ENCODE data around the gene RNF111.
A peak's percentile ranks its signal among the peaks of the same experiment; 100 is the strongest.

Gene RNF111

DNA sequence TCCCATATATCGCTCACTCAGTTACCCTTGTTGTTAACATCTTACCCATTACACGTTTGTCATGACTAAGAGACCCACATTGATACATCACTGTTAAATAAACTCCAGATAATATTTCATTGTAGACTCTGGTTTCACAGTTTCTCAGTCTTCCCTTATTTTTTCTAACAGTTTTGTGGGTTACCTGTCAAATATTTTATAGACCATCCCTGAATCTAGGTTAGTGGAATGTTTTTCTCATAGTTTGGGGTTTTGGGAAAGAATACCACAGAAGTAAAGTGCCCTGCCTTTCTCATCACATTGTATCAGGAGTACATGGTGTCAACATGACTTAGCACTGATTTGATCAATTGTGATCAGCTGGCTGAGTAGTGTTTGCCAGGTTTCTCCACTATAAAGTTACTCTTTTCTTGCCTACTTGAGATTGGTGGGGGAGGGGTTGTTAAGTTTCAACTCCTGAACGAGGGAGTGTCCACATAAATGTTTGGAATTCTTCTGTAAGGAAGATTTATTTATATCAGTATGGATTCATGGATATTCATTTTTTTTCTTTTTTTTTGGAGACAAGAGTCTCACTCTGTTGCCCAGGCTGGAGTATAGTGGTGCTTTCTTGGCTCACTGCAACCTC is 25.9 kb downstream of the RNF111 start:
- Histone ChIP-seq H2BK5ac (ENCODE audit: low read length) (no peak overlapping the region), H3K18ac (ENCODE audit: low read length) (no peak overlapping the region), H3K79me2 (ENCODE audit: control insufficient read depth, insufficient read depth, low read length) (peaks cover 11% of the 10 kb centered on the region), H4K5ac (ENCODE audit: low read length) (no peak overlapping the region), H2BK15ac (replicated peaks; ENCODE audit: low read depth) (no peak overlapping the region), H3K4me1 (ENCODE audit: control insufficient read depth, low read depth, low read length) (peaks cover 2% of the 10 kb centered on the region), H3K4me2 (ENCODE audit: low read length) (no peak overlapping the region), H3K9ac (ENCODE audit: low read length) (no peak overlapping the region), H3K4ac (ENCODE audit: low read depth, low read length) (no peak overlapping the region), H3K79me1 (ENCODE audit: low read length) (peaks cover 11% of the 10 kb centered on the region), H3K56ac (ENCODE audit: low read length) (no peak overlapping the region), H3K27me3 (ENCODE audit: insufficient read depth, low read length, poor library complexity) (no peaks in the 10 kb centered on the region), H3K4me3 (ENCODE audit: low read length) (no peak overlapping the region), H4K8ac (ENCODE audit: low read depth, low read length) (no peak overlapping the region), H2AK5ac (ENCODE audit: low read length) (no peak overlapping the region), H3K23ac (ENCODE audit: low read length) (no peak overlapping the region), H3K36me3 (ENCODE audit: control insufficient read depth, insufficient read depth, low read length) (no peaks in the 10 kb centered on the region), H3K27ac (ENCODE audit: low read depth, low read length) (no peak overlapping the region), H2BK120ac (ENCODE audit: low read depth, low read length) (no peak overlapping the region)
- WGBS (ENCODE audit: extremely low coverage, insufficient coverage, low lambda C conversion rate) = no CpG with 5 or more reads among the region's 3 CpGs
- DNase-seq = peak; percentile 13

- Histone ChIP-seq H3K4me3 (ENCODE audit: low read length) (no peak overlapping the region), H3K4me1 (ENCODE audit: control insufficient read depth, low read depth, low read length) (peaks cover 2% of the 10 kb centered on the region), H3K56ac (ENCODE audit: low read length) (no peak overlapping the region), H4K5ac (ENCODE audit: low read length) (no peak overlapping the region), H3K4ac (ENCODE audit: low read depth, low read length) (no peak overlapping the region), H2AK5ac (ENCODE audit: low read length) (no peak overlapping the region), H3K79me1 (ENCODE audit: low read length) (peaks cover 11% of the 10 kb centered on the region), H2BK120ac (ENCODE audit: low read depth, low read length) (no peak overlapping the region), H2BK5ac (ENCODE audit: low read length) (no peak overlapping the region), H2BK15ac (replicated peaks; ENCODE audit: low read depth) (no peak overlapping the region), H3K27ac (ENCODE audit: low read depth, low read length) (no peak overlapping the region), H4K8ac (ENCODE audit: low read depth, low read length) (no peak overlapping the region), H3K9ac (ENCODE audit: low read length) (no peak overlapping the region), H3K79me2 (ENCODE audit: control insufficient read depth, insufficient read depth, low read length) (peaks cover 11% of the 10 kb centered on the region), H3K27me3 (ENCODE audit: insufficient read depth, low read length, poor library complexity) (no peaks in the 10 kb centered on the region), H3K23ac (ENCODE audit: low read length) (no peak overlapping the region), H3K18ac (ENCODE audit: low read length) (no peak overlapping the region), H3K4me2 (ENCODE audit: low read length) (no peak overlapping the region), H3K36me3 (ENCODE audit: control insufficient read depth, insufficient read depth, low read length) (no peaks in the 10 kb centered on the region)
- no peak for DNase-seq
- no CpG with 5 or more reads among the region's 1 CpG for WGBS (ENCODE audit: extremely low coverage, insufficient coverage, low lambda C conversion rate)
Observed at GRCh38 chr15:59014068-59014467, 26.6 kb downstream of the RNF111 start.

GRCh38 chr15:59017449-59017848 is 30.0 kb downstream of the RNF111 start:
- Histone ChIP-seq H3K23ac (ENCODE audit: low read length) (no peak overlapping the region), H3K56ac (ENCODE audit: low read length) (no peak overlapping the region), H2BK120ac (ENCODE audit: low read depth, low read length) (no peak overlapping the region), H2BK5ac (ENCODE audit: low read length) (no peak overlapping the region), H3K4me2 (ENCODE audit: low read length) (no peak overlapping the region), H3K36me3 (ENCODE audit: control insufficient read depth, insufficient read depth, low read length) (no peaks in the 10 kb centered on the region), H2BK15ac (replicated peaks; ENCODE audit: low read depth) (no peak overlapping the region), H3K79me2 (ENCODE audit: control insufficient read depth, insufficient read depth, low read length) (peaks cover 7% of the 10 kb centered on the region), H4K5ac (ENCODE audit: low read length) (no peak overlapping the region), H2AK5ac (ENCODE audit: low read length) (no peak overlapping the region), H3K4me1 (ENCODE audit: control insufficient read depth, low read depth, low read length) (peaks cover 2% of the 10 kb centered on the region), H4K8ac (ENCODE audit: low read depth, low read length) (no peak overlapping the region), H3K9ac (ENCODE audit: low read length) (no peak overlapping the region), H3K27ac (ENCODE audit: low read depth, low read length) (no peak overlapping the region), H3K4me3 (ENCODE audit: low read length) (no peak overlapping the region), H3K4ac (ENCODE audit: low read depth, low read length) (no peak overlapping the region), H3K79me1 (ENCODE audit: low read length) (peaks cover 11% of the 10 kb centered on the region), H3K18ac (ENCODE audit: low read length) (no peak overlapping the region), H3K27me3 (ENCODE audit: insufficient read depth, low read length, poor library complexity) (no peaks in the 10 kb centered on the region)
- no peak for DNase-seq
- WGBS (ENCODE audit: extremely low coverage, insufficient coverage, low lambda C conversion rate) = no CpG with 5 or more reads among the region's 2 CpGs

- H2BK5ac ChIP-seq (ENCODE audit: low read length) = no peak overlapping the region
- H3K4me1 ChIP-seq (ENCODE audit: control insufficient read depth, low read depth, low read length) = no peaks in the 10 kb centered on the region
Observed at GRCh38 chr15:59018833-59019232, 31.4 kb downstream of the RNF111 start.

DNA sequence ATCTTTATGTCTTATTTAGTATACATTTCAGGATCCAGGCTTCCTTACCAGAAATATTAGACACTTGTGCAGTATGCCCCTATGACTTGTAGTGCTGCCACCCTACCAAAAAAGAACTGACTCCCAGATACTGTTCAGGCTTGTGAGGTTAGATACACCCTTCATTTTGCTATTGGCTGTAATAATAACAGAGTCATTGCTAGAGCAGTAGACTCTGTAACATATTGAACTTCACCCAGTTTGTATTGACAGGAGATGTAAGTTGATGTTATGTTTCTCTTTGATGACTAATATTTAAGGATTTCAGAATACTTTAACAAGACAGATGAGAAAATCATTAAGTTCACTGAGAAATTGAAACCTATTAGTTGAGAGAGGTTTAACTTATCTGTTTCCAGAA is 32.9 kb downstream of the RNF111 start:
- no peak overlapping the region for H3K18ac ChIP-seq (ENCODE audit: low read length)
- no peak overlapping the region for H2BK5ac ChIP-seq (ENCODE audit: low read length)
- H3K23ac ChIP-seq (ENCODE audit: low read length) = no peak overlapping the region
- H4K5ac ChIP-seq (ENCODE audit: low read length) = no peak overlapping the region
- no peak overlapping the region for H3K9ac ChIP-seq (ENCODE audit: low read length)
- H3K4me2 ChIP-seq (ENCODE audit: low read length) = no peak overlapping the region
- H3K27ac ChIP-seq (ENCODE audit: low read depth, low read length) = no peak overlapping the region
- H2BK120ac ChIP-seq (ENCODE audit: low read depth, low read length) = no peak overlapping the region
- DNase-seq = no peak
- no peak overlapping the region for H3K56ac ChIP-seq (ENCODE audit: low read length)
- H4K8ac ChIP-seq (ENCODE audit: low read depth, low read length) = no peak overlapping the region
- no peak overlapping the region for H3K4ac ChIP-seq (ENCODE audit: low read depth, low read length)
- H3K27me3 ChIP-seq (ENCODE audit: insufficient read depth, low read length, poor library complexity) = no peaks in the 10 kb centered on the region
- H3K36me3 ChIP-seq (ENCODE audit: control insufficient read depth, insufficient read depth, low read length) = no peaks in the 10 kb centered on the region
- no peaks in the 10 kb centered on the region for H3K4me1 ChIP-seq (ENCODE audit: control insufficient read depth, low read depth, low read length)
- no peak overlapping the region for H3K4me3 ChIP-seq (ENCODE audit: low read length)
- H2BK15ac ChIP-seq (replicated peaks; ENCODE audit: low read depth) = no peak overlapping the region
- H2AK5ac ChIP-seq (ENCODE audit: low read length) = no peak overlapping the region
- H3K79me1 ChIP-seq (ENCODE audit: low read length) = peaks cover 6% of the 10 kb centered on the region
- peaks cover 3% of the 10 kb centered on the region for H3K79me2 ChIP-seq (ENCODE audit: control insufficient read depth, insufficient read depth, low read length)

More at GRCh38 chr15:59018833-59019232, 31.4 kb downstream of the RNF111 start:
- no peak overlapping the region for H3K9ac ChIP-seq (ENCODE audit: low read length)
- H3K4ac ChIP-seq (ENCODE audit: low read depth, low read length) = no peak overlapping the region
- H3K79me1 ChIP-seq (ENCODE audit: low read length) = peaks cover 9% of the 10 kb centered on the region
- H3K36me3 ChIP-seq (ENCODE audit: control insufficient read depth, insufficient read depth, low read length) = no peaks in the 10 kb centered on the region
- H2AK5ac ChIP-seq (ENCODE audit: low read length) = no peak overlapping the region
- no peaks in the 10 kb centered on the region for H3K27me3 ChIP-seq (ENCODE audit: insufficient read depth, low read length, poor library complexity)
- H3K79me2 ChIP-seq (ENCODE audit: control insufficient read depth, insufficient read depth, low read length) = peaks cover 5% of the 10 kb centered on the region
- H2BK120ac ChIP-seq (ENCODE audit: low read depth, low read length) = no peak overlapping the region
- no peak overlapping the region for H4K8ac ChIP-seq (ENCODE audit: low read depth, low read length)
- no peak overlapping the region for H3K4me2 ChIP-seq (ENCODE audit: low read length)
- no peak for DNase-seq
- H3K27ac ChIP-seq (ENCODE audit: low read depth, low read length) = no peak overlapping the region
- H3K23ac ChIP-seq (ENCODE audit: low read length) = no peak overlapping the region
- no peak overlapping the region for H2BK15ac ChIP-seq (replicated peaks; ENCODE audit: low read depth)
- no peak overlapping the region for H3K56ac ChIP-seq (ENCODE audit: low read length)
- no CpG with 5 or more reads among the region's 5 CpGs for WGBS (ENCODE audit: extremely low coverage, insufficient coverage, low lambda C conversion rate)
- no peak overlapping the region for H4K5ac ChIP-seq (ENCODE audit: low read length)
- no peak overlapping the region for H3K4me3 ChIP-seq (ENCODE audit: low read length)
- H3K18ac ChIP-seq (ENCODE audit: low read length) = no peak overlapping the region

GRCh38 chr15:59022188-59022587 is 34.7 kb downstream of the RNF111 start:
- no peaks in the 10 kb centered on the region for H3K36me3 ChIP-seq (ENCODE audit: control insufficient read depth, insufficient read depth, low read length)

More at GRCh38 chr15:59022188-59022587, 34.7 kb downstream of the RNF111 start:
- H4K8ac ChIP-seq (ENCODE audit: low read depth, low read length) = no peak overlapping the region
- H3K9ac ChIP-seq (ENCODE audit: low read length) = no peak overlapping the region
- no peak overlapping the region for H3K18ac ChIP-seq (ENCODE audit: low read length)
- no peak overlapping the region for H3K4ac ChIP-seq (ENCODE audit: low read depth, low read length)
- no peak overlapping the region for H3K56ac ChIP-seq (ENCODE audit: low read length)
- no peak overlapping the region for H2BK15ac ChIP-seq (replicated peaks; ENCODE audit: low read depth)
- no peak overlapping the region for H3K27ac ChIP-seq (ENCODE audit: low read depth, low read length)
- no peaks in the 10 kb centered on the region for H3K27me3 ChIP-seq (ENCODE audit: insufficient read depth, low read length, poor library complexity)
- no peak overlapping the region for H3K4me3 ChIP-seq (ENCODE audit: low read length)
- no peak overlapping the region for H3K4me2 ChIP-seq (ENCODE audit: low read length)
- WGBS (ENCODE audit: extremely low coverage, insufficient coverage, low lambda C conversion rate) = no CpG with 5 or more reads among the region's 1 CpG
- H4K5ac ChIP-seq (ENCODE audit: low read length) = no peak overlapping the region
- no peaks in the 10 kb centered on the region for H3K79me2 ChIP-seq (ENCODE audit: control insufficient read depth, insufficient read depth, low read length)
- no peaks in the 10 kb centered on the region for H3K4me1 ChIP-seq (ENCODE audit: control insufficient read depth, low read depth, low read length)
- H2BK5ac ChIP-seq (ENCODE audit: low read length) = no peak overlapping the region
- peaks cover 2% of the 10 kb centered on the region for H3K79me1 ChIP-seq (ENCODE audit: low read length)
- H2BK120ac ChIP-seq (ENCODE audit: low read depth, low read length) = no peak overlapping the region
- H3K23ac ChIP-seq (ENCODE audit: low read length) = no peak overlapping the region
- H2AK5ac ChIP-seq (ENCODE audit: low read length) = no peak overlapping the region
- no peak for DNase-seq
